ENCODE data around the gene GABRG3. TPM values are rescaled to one million over a fixed set of nuclear protein-coding genes. Genes with fewer than 3 reads are reported as not detected.

The GABRG3 gene
- total RNA-seq, 4 donors from 2014 or later, result not detected

DNA sequence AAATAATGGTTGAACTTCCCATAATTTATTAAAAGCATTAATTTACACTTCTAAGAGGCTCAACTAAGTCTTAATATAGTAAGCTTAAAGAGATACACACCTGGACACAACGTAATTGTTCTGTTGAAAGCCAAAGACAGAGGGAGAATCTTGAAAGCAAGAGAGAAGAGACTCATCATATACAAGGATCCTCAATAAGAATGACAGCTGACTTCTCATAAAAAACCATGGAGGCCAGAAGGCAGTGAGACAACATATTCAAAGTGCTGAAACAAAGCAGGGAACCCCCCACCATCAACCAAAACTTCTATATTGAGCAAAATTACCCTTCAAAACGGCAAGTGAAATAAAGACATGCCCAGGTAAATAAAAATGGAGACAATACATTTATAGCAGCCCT lies 16.6 kb upstream of the GABRG3 start:
- TF ChIP-seq, protein P1, sequence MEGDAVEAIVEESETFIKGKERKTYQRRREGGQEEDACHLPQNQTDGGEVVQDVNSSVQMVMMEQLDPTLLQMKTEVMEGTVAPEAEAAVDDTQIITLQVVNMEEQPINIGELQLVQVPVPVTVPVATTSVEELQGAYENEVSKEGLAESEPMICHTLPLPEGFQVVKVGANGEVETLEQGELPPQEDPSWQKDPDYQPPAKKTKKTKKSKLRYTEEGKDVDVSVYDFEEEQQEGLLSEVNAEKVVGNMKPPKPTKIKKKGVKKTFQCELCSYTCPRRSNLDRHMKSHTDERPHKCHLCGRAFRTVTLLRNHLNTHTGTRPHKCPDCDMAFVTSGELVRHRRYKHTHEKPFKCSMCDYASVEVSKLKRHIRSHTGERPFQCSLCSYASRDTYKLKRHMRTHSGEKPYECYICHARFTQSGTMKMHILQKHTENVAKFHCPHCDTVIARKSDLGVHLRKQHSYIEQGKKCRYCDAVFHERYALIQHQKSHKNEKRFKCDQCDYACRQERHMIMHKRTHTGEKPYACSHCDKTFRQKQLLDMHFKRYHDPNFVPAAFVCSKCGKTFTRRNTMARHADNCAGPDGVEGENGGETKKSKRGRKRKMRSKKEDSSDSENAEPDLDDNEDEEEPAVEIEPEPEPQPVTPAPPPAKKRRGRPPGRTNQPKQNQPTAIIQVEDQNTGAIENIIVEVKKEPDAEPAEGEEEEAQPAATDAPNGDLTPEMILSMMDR (IDR thresholded peaks at IDR 0.05), result no peak
- DNase-seq (ENCODE audit: low spot score), result no peak
- no peak for ATAC-seq (ENCODE audit: low FRiP score)

DNA sequence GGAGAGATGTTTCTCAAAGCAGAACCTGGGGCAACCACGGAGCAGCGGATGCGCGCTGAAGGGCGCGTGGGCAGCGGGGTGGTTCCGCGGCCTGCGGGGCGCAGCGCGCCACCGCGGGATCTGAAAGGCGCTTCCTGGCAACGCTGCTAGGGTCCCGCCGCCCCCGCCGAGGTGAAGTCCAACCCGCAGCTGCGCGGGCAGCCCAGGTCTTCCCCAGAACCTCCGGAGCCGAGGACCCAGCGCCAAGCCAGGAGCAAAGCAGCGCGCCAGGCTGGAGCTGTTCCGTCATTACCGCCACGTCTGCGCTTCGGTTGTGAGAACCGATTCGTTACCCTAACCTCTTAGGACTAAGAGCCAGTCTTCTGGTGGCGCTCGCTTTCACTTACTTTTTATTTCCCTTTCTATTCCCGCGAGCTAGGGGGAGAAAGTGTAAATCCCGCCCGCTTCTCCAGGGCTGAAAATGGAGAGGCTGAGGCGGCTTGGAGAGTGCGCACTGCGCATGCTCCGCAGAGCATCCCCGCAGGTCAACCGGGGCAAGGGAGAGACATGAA lies 3.2 kb upstream of the GABRG3 start:
- DNase-seq (ENCODE audit: low spot score), result no peak
- no peak for ATAC-seq (ENCODE audit: low FRiP score)
- TF ChIP-seq, protein P1 (IDR thresholded peaks at IDR 0.05), result no peak

DNA sequence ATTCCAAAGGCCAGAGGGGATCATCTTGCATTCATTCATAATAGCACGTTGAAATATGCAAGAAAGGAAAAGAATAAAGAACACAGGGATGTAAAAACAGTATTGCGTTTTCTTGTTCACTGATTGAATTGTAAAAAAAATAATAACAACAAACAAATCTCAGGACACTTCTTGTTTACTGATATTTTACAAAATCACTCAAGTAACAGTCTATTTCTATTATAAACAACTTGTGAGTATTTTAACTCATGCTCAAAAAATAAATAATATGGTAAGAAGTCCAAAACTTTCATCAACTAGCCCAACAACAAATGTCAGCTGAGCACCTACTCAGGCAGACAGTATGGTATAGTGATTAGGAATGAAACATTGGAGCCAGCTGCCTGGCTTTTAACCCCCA lies 2.2 kb upstream of the GABRG3 start:
- DNase-seq (ENCODE audit: low spot score), result no peak
- no peak for ATAC-seq (ENCODE audit: low FRiP score)
- TF ChIP-seq, protein P1 (IDR thresholded peaks at IDR 0.05), result no peak

DNA sequence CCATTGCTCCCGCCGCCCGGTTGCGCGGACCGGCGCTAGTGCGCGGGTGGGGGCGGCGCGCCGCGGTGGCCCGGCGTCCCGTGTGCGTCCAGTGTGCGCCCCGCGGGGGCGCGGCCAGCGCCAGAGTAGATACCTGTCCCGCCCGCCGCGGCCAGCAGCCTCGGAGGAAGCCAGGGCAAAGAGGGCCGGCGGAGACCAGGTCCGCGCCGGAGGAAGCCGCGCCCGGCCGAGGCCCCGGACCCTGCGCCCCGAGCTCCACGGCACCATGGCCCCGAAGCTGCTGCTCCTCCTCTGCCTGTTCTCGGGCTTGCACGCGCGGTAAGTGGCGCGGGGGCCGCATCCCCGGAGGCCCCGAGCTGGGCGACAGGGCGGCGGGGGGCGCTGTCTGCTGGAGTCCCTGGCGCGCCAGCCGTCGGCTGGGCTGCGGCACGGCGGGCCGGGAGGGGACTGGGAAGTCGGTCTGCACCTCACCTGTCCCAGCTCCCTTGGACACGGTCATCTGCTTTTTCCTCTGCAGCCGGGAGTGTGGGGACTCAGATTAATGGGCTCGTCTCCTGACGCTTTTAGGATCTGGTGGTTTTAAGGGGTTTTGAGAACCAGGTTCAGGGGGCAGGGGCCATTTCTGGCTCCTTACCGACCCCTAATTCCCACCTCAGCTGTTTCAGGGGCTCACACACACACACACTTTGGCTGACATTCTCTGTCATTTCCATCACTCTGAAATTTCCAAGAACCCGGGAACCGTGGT lies 464 bp downstream of the GABRG3 start:
- DNase-seq (ENCODE audit: low spot score) (no peak), ATAC-seq (ENCODE audit: low FRiP score) (no peak)
- TF ChIP-seq, protein P1 (IDR thresholded peaks at IDR 0.05), result no peak

DNA sequence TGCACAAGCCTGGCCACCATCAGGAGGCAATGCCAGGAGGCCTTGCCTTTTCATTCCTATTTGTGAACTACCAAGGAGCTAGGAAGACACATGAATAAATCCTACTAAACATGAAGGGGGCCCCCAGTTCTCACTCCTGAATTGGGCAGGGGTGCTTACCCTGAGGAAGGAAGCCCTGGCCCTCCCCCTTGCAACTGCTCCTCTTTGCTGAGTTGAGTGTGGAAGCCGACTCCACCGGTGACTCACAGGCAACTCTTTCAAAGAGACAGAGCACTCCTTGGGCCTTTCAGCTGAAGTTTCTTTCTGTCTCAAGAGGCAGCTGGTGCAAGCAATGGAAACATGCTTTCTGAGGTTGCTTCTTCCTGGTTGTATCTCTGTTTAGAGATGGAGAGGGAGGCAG lies 1.7 kb downstream of the GABRG3 start:
- ATAC-seq (ENCODE audit: low FRiP score), result no peak
- TF ChIP-seq, protein P1 (IDR thresholded peaks at IDR 0.05), result no peak
- no peak for DNase-seq (ENCODE audit: low spot score)

DNA sequence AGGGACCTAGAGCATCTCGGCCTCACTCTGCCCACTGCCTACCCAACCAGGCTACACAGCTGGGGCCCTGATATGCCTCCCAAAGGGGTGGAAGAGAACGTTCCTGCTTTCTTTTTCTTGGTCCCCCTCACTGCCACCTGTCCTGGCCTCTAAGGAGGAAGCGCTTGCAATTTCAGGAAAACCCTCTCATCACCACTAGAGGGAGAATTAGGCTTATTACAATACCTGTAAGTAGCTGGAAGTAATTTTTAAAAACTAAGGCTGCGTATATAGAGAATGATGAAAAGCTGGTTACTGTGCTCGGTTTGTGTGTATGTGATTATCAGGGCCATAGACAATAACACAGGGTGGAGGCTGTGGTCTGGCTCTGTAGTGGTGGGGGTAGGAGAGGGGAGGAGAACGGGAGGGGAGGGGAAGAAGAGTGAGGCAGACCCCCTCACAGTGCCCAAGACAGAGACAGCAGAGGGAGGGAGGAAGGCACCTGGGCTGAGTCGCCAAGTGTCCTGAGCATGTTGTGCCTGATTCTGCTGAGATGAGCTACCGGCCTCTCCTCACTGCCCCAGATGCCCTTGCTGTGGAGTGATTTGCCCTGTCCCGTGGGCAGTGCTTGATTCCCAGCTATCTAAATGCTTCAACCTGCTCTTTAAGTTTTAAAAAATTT lies 3.3 kb downstream of the GABRG3 start:
- DNase-seq (ENCODE audit: low spot score) (no peak), ATAC-seq (ENCODE audit: low FRiP score) (no peak)
- TF ChIP-seq, protein P1 (IDR thresholded peaks at IDR 0.05), result no peak
